GM19025 (cell line): ENCODE results near the gene SIPA1.
"Not testable (repeated sequence)": the region's sequence is repeated elsewhere in the genome, so short reads cannot be mapped to it uniquely, and the experiment has no call there.

Source experiments
- ATAC-seq: cut with Tn5 transposase; IDR thresholded peaks from one replicate; pipeline ENCODE4 v1.9.1; 2021; ENCODE audit warnings: mild to moderate bottlenecking, low read depth, moderate library complexity; ENCODE audit not compliant: unreplicated experiment

SIPA1 gene

DNA sequence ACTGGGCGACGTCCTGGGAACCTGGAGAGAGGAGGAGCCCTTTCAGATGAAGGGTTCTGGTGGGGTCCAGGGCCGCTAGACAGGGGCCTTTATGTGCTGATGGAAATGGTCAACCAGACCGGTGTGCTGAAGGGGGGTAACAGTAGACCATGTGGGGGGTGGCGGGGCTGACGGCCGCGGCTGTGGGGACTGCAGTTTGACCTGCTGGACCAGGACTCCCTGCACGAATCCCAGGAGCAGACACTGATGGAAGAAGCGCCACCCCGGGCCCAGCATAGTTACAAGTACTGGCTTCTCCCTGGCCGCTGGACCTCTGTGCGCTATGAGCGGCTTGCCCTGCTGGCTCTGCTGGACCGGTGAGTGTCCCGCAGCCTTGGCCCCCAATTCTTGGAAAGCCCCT, 15.9 kb upstream of the SIPA1 start:
- ATAC-seq, result no peak

DNA sequence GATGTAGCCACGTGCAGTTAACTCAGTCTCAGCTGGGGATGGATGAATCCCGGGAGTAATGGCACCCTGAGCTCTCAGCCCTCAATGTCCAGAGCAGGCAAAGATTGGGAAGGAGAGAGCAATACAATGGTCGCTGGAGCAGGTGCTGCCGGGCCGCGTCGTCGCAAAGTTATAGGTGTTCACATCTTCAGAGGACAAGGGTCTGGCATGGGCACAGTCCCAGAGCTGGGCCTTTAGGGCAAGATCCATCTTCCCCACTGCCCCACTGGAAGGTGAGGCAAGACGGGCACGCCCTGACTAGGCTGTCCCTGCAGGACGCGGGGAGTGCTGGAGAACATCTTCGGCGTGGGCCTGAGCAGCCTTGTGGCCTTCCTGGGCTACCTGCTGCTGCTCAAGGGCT, 14.7 kb upstream of the SIPA1 start:
- no peak for ATAC-seq

DNA sequence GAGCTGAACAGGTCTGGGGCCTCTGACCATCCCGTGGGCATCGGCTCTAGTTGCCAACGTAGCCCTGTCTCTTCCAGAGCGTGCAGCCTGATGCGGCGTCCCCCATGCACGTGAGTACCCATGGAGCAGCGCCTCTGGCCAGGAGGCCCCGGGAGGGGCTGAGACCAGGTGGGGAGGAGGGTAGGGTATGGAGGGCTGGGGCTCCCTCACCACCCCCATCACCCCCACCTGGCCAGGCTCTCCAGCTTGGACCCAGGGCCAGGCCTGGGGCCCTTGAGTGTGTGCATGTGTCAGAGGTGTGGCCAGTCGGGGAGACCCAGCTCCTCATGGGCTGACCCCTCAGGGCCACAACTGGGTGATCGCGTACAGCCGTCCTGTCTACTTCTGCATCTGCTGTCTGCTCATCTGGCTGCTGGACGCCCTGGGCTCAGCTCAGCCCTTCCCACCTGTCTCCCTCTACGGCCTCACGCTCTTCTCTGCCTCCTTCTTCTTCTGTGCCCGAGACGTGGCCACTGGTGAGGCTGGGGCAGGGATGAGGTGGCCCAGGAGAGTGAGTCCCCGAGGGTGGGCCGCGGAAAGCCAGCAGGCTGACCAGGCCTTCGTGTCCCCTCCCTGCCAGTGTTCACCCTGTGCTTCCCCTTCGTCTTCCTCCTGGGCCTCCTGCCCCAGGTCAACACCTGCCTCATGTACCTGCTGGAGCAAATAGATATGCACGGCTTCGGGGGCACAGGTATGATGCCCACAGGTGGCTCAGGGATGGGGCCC, 13.9 kb upstream of the SIPA1 start:
- ATAC-seq, result no peak

DNA sequence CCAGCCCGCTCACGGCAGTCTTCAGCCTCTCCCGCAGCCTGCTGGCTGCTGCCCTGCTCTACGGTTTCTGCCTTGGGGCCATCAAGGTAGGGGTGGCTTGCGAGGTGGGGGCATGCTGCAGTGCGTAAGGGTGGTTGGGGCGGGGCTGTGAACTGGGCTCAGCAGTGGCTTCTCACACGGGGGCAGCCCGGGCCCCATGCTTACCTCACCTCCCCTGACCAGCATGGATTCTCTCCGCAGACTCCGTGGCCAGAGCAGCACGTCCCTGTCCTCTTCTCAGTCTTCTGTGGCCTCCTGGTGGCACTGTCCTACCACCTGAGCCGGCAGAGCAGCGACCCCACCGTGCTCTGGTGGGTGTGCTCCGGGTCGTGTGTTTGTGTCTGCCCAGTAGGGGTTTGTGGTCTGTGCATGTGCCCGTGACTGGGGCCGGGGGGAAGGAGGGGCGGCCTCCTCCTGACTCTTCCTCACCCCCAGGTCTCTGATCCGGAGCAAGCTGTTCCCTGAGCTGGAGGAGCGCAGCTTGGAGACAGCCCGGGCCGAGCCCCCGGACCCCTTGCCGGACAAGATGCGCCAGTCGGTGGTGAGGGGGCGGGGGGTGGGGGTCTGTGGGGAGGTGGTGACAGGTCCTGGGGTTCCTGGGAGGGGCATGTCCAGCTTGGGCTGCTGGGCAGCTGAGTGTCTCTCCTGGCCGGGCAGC, 12.8 kb upstream of the SIPA1 start:
- no peak for ATAC-seq

DNA sequence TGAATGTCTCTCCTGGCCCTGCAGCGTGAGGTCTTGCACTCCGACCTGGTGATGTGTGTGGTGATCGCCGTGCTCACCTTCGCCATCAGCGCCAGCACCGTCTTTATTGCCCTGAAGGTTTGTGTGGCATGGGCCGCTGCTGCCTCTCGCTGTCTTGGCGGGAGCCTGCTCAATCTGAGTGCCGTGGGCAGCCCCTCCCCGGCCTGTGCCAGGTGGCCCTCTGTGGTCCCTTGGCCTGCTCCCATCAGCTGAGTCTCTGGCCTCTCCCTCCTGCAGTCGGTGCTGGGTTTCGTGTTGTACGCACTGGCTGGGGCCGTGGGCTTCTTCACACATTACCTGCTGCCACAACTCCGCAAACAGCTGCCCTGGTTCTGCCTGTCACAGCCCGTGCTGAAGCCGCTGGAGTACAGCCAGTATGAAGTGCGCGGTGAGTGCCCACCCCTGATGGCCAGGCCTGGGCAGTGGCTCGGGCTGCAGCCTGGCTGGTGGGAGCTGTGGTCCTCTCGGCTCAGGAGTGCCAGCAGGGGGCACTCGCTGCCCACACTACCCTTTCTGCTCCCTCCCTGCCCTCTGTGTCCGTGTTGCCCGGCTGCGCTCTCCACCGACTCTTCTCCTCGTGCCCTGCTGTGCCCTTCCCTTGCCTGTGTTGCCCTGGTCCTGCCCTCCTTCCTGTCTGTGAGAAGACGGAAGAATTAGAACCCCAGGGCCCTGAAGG, 12.1 kb upstream of the SIPA1 start:
- ATAC-seq, result no peak

DNA sequence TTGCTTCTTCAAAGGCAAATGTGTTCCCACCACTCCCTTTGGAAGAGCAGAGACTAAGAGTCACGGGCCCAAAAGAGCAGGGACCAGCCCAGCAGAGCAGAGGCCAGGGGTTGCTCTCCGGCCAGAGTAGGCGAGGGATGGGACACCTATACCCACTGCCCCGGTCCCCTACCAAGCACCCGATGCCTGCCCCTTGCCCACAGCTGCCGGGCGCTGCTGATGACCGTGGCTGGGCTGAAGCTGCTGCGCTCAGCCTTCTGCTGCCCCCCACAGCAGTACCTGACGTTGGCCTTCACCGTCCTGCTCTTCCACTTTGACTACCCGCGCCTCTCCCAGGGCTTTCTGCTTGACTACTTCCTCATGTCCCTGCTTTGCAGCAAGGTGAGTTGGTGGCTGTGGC, 10.7 kb upstream of the SIPA1 start:
- ATAC-seq, result no peak

DNA sequence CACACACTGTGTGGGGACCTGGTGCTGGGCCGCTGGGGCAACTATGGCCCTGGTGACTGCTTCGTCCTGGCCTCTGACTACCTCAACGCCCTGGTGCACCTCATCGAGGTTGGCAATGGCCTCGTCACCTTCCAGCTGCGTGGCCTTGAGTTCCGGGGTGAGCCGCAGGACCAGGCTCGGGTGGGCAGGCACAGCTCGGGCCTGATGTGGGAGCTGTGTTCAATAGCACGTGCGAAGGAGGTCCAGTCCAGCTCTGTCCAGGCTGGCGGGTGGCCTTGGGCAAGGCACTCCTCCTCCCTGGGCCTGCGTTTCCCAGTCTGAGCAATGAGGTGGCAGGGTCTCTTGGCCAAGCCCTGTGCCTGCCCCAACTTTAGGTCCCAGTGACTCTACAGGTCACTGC, 8.3 kb upstream of the SIPA1 start:
- no peak for ATAC-seq

DNA sequence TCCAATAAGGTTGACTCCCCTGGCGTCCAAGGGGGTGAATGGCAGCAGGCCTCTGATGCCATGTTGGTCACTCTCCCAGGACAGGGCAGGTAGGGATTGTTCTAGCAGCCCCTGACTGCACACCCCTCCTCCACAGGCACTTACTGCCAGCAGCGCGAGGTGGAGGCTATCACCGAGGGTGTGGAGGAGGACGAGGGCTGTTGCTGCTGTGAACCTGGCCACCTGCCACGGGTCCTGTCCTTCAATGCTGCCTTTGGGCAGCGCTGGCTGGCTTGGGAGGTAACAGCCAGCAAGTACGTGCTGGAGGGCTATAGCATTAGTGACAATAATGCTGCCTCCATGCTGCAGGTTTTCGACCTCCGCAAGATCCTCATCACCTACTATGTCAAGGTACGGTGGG, 7.7 kb upstream of the SIPA1 start:
- no peak for ATAC-seq

DNA sequence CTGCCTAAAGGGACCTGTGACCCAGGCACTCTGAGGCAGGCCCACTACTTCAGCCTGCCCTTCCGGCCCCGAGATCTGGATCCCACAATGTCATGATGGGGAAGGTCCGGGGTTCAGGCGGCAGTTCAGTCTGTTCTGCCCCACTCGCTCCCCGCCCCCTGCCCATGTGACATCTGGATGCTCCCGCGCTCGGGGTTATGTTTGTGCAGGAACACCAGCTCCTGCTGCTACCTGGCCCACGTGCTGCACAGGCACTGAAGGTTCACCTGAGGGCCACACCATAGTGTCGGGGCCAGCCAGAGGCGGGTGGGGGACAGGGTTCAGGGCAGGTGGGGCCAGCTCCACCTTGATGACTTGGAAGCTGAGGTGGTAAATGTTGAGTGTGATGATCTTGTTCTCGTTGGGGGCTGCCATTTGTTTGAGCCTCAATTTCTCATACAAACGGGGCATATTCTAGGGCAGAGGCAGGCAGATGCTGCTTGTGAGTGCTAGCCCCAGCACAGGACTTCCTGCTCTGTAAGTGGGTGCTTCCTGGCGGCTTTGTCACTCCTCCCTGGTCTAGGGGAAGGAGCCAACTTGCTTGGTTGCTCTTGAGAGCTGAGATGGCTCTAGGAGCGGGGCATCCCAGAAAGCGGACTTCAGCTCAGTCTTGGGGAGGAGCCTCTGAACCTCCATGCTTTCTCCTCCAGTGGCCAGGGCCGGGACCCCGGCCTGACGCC, 4.4 kb upstream of the SIPA1 start:
- ATAC-seq, result no peak

DNA sequence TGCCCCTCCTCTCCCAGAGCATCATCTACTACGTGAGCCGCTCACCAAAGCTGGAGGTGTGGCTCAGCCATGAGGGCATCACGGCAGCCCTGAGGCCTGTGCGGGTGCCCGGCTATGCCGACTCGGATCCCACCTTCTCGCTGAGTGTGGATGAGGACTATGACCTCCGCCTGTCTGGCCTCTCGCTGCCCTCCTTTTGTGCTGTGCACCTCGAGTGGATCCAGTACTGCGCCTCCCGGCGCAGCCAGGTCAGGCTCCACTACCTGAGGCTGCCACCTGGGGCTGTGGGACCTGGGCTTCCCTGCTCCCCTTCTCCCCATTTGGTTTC, 3.8 kb upstream of the SIPA1 start:
- ATAC-seq, result no peak

DNA sequence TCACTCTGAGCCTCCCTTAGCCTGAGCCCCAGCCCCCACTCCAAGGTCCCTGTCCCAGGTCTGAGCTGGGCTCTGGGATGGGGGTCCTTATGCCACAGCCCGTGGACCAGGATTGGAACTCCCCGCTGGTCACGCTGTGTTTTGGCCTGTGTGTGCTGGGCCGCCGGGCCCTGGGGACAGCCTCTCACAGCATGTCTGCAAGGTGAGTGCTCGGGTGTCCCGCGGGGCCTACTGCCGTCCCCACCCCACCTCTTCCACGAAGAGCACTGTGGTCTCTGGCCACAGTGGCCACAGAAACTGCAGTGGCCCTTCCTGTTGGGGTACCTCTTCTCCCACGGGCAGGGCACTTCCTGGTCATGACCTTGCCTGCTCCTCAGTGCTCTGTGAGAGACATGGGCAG, 3.5 kb upstream of the SIPA1 start:
- ATAC-seq, result no peak

DNA sequence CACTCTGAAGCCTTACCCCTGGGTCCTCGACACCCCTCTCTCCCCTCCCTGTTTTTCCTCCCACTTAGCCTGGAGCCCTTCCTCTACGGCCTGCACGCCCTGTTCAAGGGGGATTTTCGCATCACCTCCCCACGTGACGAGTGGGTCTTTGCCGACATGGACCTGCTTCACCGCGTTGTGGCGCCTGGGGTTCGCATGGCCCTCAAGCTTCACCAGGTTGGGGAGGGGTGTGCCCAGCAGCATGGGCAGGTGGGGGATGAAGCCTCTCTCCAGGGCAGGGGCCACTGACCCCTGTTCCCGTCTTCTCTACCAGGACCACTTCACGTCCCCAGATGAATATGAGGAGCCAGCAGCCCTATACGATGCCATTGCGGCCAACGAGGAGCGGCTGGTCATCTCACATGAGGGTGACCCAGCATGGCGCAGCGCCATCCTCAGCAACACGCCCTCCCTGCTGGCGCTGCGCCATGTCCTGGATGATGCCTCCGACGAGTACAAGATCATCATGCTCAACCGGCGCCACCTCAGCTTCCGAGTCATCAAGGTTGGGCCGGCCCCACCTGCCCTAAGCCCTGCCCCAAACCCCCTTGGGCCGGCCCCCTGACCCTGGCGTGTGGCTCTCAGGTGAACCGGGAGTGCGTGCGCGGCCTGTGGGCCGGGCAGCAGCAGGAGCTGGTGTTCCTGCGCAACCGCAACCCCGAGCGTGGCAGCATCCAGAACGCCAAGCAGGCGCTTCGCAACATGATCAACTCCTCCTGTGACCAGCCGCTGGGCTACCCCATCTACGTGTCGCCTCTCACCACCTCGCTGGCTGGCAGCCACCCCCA, 2.8 kb upstream of the SIPA1 start:
- no peak for ATAC-seq

DNA sequence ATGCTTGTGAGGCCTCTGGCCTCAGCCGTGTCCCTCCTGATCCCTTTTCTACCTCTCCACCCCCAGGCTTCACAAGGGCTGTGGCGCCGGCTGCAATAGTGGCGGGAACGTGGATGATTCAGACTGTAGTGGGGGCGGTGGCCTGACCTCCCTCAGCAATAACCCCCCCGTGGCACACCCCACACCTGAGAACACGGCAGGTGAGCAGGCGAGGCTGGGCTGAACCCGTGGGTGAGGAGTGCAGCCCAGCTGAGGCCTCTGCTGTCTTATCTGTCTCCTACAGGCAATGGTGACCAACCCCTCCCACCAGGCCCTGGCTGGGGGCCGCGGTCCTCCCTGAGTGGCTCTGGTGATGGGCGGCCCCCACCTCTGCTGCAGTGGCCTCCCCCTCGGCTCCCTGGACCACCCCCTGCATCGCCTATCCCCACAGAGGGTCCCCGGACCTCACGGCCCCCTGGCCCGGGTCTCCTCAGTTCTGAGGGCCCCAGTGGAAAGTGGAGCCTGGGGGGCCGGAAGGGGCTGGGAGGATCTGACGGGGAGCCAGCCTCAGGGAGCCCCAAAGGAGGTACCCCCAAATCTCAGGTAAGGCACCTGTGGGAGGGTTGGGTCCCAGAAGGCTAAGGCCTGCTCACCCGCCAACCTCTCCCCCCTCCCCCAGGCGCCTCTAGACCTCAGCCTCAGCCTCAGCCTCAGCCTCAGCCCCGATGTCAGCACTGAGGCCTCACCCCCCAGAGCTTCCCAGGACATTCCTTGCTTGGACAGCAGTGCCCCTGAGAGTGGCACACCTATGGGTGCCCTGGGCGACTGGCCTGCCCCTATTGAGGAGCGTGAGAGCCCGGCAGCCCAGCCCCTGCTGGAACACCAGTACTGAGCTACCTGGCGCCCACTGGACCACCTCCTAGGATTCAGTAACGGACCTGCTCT, 1.5 kb upstream of the SIPA1 start:
- ATAC-seq, result no peak

DNA sequence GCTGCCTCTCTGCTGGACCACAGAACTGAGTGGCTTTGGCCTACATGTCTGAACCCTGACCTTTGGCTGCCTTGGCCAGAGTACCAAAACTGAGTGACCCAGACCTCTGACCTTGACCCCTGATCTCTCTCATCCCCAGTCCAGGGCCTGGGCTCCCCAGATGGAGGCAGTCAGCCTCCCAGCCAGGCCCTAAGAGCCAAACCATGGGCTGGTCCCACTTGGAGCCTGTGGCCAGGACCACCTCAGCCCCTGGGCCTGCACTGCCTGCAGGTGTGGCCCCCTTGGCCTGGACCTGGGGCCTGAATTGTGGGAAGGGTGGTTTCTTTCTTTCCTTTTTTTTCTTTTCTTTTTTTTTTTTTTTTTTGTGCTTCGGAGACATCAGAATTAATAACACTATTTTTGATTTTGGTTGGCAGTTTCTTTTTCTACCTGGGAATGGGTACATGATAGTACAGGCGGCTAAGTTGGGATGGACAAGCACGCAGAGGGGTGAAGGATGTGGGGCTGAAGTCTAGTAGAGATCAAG, 806 bp upstream of the SIPA1 start:
- no peak for ATAC-seq

DNA sequence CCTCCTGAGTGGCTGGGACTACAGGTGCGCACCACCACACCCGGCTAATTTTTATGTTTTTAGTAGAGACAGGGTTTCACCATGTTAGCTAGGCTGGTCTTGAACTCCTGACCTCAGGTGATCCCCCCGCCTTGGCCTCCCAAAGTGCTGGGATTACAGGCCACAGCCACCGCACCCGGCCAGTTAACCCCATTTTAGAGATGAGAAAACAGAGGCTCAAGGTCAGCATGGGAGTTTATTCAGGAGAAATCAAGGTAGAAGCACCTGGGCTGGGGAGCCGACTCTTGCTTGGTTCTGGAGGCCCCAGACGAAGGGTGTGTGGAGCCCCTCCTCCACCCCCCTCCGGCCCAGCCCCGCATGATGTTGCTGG, 1.3 kb downstream of the SIPA1 start:
- ATAC-seq, result not testable (repeated sequence)

DNA sequence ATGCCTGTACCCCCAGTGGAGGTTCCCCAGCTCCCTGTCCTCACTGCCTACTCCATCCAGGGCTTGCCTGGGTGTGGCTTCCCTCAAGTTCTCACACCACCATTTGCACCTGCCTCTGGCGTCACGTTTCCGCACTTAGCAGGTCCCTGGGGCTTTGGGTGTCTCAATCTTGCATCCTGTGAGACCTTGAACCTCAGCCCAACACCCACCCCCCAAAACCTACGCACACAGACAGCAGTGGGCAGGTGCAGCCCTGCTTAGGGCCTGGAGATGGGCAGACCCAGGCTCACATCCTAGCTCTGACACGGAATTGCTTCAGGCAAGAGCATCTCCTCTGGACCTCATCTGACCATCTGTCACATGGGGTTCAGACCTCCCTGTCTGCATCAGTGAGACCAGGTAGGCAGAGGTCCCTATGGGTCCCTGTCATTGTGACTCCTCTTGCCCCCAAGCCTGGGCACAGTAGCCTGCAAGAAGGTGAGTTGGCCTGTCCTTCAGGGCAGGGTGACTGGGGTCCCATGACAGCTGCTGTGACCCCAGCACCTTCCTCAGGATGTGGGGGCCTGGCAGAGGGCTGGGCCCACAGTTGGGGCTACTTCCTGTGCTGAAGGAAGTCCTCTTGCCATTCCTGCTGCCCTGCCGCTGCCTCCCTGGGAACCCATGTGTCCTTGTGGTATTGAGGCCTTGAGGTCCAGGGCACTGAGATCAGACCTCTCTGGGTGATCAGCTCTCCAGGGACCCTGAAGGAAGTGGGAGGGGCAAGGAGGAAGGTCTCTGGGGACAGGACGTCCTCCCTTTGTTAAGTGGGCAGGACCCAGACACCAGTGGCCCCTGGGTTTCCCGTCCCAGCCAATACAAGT, 2.0 kb downstream of the SIPA1 start:
- ATAC-seq, result no peak

DNA sequence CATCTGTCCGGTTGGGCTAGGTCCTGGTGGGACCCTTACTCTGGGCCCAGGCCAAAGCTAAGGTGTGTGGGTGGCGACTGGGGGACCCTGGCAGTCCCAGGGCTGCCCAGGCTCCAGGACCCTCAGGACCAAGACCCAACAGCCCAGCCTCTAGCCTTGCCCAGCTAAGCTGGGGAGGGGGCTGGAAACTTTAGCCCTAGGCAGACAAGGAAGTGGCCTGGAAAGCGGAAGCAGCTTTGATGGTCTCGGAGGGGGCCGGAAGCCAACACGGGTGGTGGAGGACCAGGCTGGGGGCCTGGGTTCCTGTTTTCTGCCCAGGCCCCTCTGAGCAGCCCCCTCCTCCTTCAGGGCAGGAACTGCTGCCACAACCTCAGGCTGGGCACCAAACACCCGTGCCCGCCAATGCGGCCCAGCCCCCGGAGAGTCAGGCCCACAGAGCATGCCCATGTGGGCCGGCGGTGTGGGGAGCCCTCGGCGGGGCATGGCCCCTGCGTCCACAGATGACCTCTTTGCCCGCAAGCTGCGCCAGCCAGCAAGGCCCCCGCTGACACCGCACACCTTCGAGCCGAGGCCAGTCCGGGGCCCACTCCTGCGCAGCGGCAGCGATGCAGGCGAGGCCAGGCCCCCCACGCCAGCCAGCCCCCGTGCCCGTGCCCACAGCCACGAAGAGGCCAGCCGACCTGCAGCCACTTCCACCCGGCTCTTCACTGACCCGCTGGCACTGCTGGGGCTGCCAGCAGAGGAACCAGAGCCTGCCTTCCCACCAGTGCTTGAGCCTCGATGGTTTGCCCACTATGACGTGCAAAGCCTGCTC, 2.8 kb downstream of the SIPA1 start:
- no peak for ATAC-seq
